Measurements from ENCODE around the gene PCBD2.
"Not testable (repeated sequence)": the region's sequence is repeated elsewhere in the genome, so short reads cannot be mapped to it uniquely, and the experiment has no call there.

PCBD2 gene

GRCh38 chr5:134904610-134905245 lies at the start of gene PCBD2:
Gene PCBD2 (plus strand): TSS chr5:134905131. CDS start chr5:134905140, 9 bp downstream.
- DNase-seq (ENCODE audit: low spot score), result peak; percentile 94

GRCh38 chr5:134856465-134856864 lies 48.5 kb upstream of the PCBD2 start:
- not testable (repeated sequence) for DNase-seq (ENCODE audit: low spot score)

- no peak for DNase-seq (ENCODE audit: low spot score)
These were observed 47.5 kb upstream of the PCBD2 start for GRCh38 chr5:134857401-134857800.

- DNase-seq (ENCODE audit: low spot score), result no peak
These were observed 40.2 kb upstream of the PCBD2 start for GRCh38 chr5:134864707-134865106.

GRCh38 chr5:134873494-134873893 lies 31.4 kb upstream of the PCBD2 start:
- DNase-seq (ENCODE audit: low spot score), result no peak

- peak; percentile 82 for DNase-seq (ENCODE audit: low spot score)
These were observed 30.7 kb upstream of the PCBD2 start, which contains the start of gene TXNDC15 for GRCh38 chr5:134873987-134874830. Gene TXNDC15 (plus strand): TSS chr5:134874371. CDS start chr5:134874428, 57 bp downstream.

GRCh38 chr5:134874831-134875655 lies 29.9 kb upstream of the PCBD2 start:
- peak; percentile 31 for DNase-seq (ENCODE audit: low spot score)

GRCh38 chr5:134877159-134877558 lies 27.8 kb upstream of the PCBD2 start:
- DNase-seq (ENCODE audit: low spot score), result no peak

GRCh38 chr5:134878403-134878802 lies 26.5 kb upstream of the PCBD2 start:
- DNase-seq (ENCODE audit: low spot score), result no peak

- DNase-seq (ENCODE audit: low spot score), result no peak
These were observed 25.5 kb upstream of the PCBD2 start for GRCh38 chr5:134879456-134879855.

- DNase-seq (ENCODE audit: low spot score), result not testable (repeated sequence)
These were observed 24.0 kb upstream of the PCBD2 start for GRCh38 chr5:134880937-134881336.

GRCh38 chr5:134881711-134882110 lies 23.2 kb upstream of the PCBD2 start:
- DNase-seq (ENCODE audit: low spot score), result not testable (repeated sequence)

- DNase-seq (ENCODE audit: low spot score), result no peak
These were observed 17.3 kb upstream of the PCBD2 start for GRCh38 chr5:134887593-134888159.

GRCh38 chr5:134889335-134889734 lies 15.6 kb upstream of the PCBD2 start:
- DNase-seq (ENCODE audit: low spot score), result no peak

- no peak for DNase-seq (ENCODE audit: low spot score)
These were observed 13.5 kb upstream of the PCBD2 start for GRCh38 chr5:134891473-134891872.

GRCh38 chr5:134892282-134892681 lies 12.6 kb upstream of the PCBD2 start:
- no peak for DNase-seq (ENCODE audit: low spot score)

GRCh38 chr5:134892926-134893325 lies 12.0 kb upstream of the PCBD2 start:
- DNase-seq (ENCODE audit: low spot score), result no peak

- no peak for DNase-seq (ENCODE audit: low spot score)
These were observed 11.0 kb upstream of the PCBD2 start for GRCh38 chr5:134893748-134894505.

GRCh38 chr5:134902071-134902801 lies 2.7 kb upstream of the PCBD2 start:
- no peak for DNase-seq (ENCODE audit: low spot score)

- DNase-seq (ENCODE audit: low spot score), result peak; percentile 82
These were observed 490 bp downstream of the PCBD2 start for GRCh38 chr5:134905246-134905996.

All from hematopoietic multipotent progenitor cell treated with erythropoietin and hydrocortisone succinate and interleukin-3 and kit ligand, for 15 days (in vitro differentiated cells).